ENCODE measurements around the gene MBD1.

DNA sequence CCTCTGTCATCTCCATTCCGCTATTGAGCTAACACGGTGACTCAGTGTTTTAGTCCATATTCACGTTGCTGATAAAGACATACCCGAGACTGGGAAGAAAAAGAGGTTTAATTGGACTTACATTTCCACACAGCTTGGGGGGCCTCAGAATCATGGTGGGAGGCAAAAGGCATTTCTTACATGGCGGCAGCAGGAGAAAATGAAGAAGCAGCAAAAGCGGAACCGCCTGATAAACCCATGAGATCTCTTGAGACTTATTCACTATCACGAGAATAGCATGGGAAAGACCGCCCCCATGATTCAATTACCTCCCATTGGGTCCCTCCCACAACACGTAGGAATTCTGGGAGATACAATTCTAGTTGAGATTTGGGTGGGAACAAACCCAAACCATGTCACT lies 28.8 kb upstream of the MBD1 start:
- TF ChIP-seq EZH2 (IDR thresholded peaks at IDR 0.05): no peak
- TF ChIP-seq POLR2AphosphoS5 (IDR thresholded peaks at IDR 0.05; ENCODE audit: borderline replicate concordance, low read depth, low read length): no peak

Measured in SK-N-MC (cell line).